Left cardiac atrium (tissue), 2 donors: ENCODE measurements around the gene OR12D2. TPM values are rescaled to one million over a fixed set of nuclear protein-coding genes. Genes with fewer than 3 reads are reported as not detected.

Experiments
- total RNA-seq, 2 donors: library from RNA; stranded (reverse); fragmentation: NEBNext Ultra II Directional; extraction: Animal tissue kit (Norgen Biotek cat#: 25700); gene quantifications; one replicate each; pipeline ENCODE4 v1.2.1, GENCODE V29; 2021
- donor health status: DM: no; HTN: yes; CAD: no; lungs with severe emphysema.
- donor health status: DM: yes; HTN: yes; CAD: no.

OR12D2 gene
- total RNA-seq, 2 donors from 2014 or later, result not detected

Other genes starting within 250 kb of the OR12D2 start
- not detected for gene OR2J2, start 224.7 kb upstream of the OR12D2 start, total RNA-seq
- not detected for gene OR14J1, start 93.9 kb upstream of the OR12D2 start, total RNA-seq
- not detected for gene OR5V1, start 26.8 kb upstream of the OR12D2 start, total RNA-seq
- gene OR12D3, start 20.3 kb upstream of the OR12D2 start, total RNA-seq, result not detected
- not detected for gene OR12D1, start 19.3 kb downstream of the OR12D2 start, total RNA-seq
- gene OR10C1, start 43.7 kb downstream of the OR12D2 start, total RNA-seq, result not detected
- not detected for gene OR11A1, start 61.4 kb downstream of the OR12D2 start, total RNA-seq
- gene OR2H1, start 61.5 kb downstream of the OR12D2 start, total RNA-seq, result not detected
- under 1 TPM in 1 of 2 donors, not detected in 1; 0.24 TPM for gene MAS1L, start 92.3 kb downstream of the OR12D2 start, total RNA-seq
- gene UBD, start 164.1 kb downstream of the OR12D2 start, total RNA-seq, result not detected
- gene OR2H2, start 189.5 kb downstream of the OR12D2 start, total RNA-seq, result not detected
- 10 to 100 TPM; 22.4 to 32.7 TPM for gene GABBR1, start 237.6 kb downstream of the OR12D2 start, total RNA-seq